HPDE6-E6E7 (cell line): ENCODE data around the gene KRT78.

Source experiments
- DNase-seq: peaks from one replicate; pipeline ENCODE4 v3.0.0; 2011; ENCODE audit warnings: missing footprints; ENCODE audit errors: extremely low spot score

KRT78 gene

DNA sequence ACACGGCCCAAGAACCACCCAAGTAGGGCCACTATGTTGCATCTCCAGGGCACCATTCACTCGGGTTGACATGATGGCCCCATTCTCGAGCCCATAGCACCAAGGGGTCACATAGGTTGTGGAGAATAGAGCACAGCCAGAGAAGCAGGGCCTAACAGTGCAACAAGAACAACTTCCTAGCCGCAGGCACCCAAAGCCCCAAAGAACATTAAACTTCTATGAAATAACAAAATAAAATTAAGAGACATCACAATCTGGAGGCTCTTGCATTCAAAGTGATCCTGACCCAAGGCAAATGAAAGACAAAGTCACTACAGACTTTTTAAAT is 36.8 kb downstream of the KRT78 start:
- no peak for DNase-seq

DNA sequence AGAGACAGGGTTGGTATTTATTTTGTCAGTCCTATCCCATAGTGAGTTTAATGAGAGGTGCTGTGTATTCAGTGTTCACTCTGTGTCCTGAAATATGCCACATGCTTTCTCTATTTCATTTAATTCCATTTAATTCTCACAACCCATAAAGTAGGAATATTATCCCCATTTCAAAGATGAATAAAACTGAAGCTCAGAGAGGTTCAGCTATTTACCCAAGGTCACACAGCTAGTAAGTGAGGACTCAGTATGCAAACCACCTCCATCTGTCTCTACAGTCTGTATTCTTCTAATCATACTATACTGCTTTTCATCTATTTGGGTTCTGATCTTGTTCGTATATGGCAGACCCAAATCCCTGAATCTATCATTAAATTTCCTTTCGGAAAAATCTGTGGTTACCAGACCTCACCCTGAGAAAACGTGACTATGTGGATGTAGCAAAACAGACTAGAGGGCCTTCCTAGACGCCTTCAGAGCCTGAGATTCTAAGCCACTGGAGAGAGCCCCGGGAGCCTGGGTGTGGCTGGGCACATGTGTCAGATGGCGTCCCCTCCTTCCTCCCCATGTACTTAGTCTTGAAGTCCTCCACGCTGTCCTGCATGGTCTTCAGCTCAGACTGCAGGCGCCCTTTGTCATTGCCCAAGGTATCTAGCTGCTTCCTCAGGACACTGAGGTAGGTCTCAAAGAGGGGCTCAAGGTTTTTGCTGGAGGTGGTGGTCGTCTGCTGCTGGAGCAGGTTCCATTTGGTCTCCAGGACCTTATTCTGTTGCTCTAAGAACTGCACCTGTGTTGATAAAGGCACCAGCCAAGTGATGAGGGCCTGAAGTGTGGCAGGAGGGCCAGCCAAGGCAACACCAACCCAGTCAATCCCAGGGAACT is 37.4 kb downstream of the KRT78 start:
- no peak for DNase-seq

GRCh38 chr12:52810554-52810953 is 38.2 kb downstream of the KRT78 start:
- no peak for DNase-seq

DNA sequence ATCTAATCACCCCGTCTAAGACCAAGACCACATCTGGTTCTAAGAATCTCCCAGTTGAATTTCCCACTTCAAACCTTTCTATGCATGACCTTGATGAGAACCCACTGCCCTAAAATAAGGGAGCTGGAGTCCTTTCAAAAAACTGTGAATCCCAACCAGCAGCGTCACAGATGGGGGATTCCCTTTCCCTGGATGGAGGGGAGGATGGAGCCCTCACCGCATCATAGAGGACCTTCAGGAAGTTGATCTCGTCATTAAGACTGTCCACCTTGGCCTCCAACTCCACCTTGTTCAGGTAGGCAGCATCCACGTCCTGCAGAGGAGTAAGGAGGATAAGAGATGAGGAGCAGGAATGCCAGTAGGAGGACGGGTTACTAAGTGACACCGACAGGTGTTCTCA is 39.6 kb downstream of the KRT78 start:
- DNase-seq, result no peak

DNA sequence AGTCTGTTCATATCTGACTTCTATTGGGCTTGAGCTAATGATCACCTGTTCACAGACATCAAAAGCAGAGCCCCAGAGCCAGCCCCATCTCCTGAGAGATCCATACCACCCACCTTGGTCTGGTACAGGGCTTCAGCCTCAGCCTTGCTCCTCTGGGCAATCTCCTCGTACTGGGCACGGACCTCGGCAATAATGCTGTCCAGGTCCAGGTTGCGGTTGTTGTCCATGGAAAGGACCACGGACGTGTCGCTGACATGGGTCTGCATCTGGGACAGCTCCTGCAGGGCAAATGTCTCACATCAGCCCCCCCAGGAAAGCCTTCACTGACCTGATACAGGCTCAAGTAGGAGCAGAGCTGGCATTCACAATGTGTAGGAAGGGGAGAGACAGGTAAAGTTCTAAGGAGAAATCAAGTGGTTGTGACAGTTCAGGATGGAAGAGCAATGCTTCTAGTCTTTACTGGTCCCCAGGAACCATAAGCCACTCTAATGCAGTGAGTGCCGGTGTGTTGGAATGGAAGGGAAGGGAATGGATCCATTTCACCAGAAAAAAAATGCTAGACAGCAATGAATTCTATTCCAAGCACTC is 40.1 kb downstream of the KRT78 start:
- no peak for DNase-seq

DNA sequence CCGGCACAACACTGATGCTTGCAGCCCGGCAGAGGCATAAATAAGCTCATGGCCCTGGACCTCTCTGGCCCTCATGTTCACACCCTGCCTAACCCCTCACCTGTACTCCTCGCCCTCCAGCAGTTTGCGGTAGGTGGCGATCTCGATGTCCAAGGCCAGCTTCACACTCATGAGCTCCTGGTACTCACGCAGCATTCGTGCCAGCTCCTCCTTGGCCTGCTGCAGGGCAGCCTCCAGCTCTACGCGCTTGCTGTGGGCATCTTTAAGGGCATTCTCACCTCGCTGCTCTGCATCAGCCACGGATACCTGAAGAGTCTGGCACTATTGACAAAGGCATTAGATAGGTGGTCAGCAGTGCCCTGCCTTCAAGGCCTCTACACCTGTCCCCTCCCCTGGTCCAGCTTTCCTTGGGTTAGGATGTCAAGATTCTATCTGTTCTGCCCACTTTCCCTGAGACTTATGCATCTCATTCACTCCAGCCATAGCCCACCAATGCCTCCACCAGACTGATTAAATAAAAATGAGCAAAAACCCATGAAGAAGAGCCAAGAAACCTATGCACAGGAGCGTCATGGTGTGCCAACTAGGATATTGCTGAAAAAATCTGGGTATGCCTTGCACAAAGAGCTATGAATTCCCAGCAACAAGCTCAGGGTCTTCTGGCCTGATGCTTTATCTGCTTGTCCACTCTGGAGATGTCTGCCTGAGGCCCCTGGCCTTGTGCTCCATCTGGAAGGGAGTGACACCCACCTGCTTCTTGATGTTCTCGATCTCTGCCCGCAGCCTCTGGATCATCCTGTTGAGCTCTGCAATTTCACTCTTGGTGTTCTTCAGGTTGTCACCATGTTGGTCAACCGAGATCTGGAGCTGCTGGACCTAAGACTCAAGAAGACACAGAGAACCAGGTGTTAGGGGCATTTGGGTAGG is 41.0 kb downstream of the KRT78 start:
- no peak for DNase-seq

GRCh38 chr12:52806821-52807543 is 41.8 kb downstream of the KRT78 start:
- no peak for DNase-seq

GRCh38 chr12:52806169-52806811 is 42.5 kb downstream of the KRT78 start:
- no peak for DNase-seq

DNA sequence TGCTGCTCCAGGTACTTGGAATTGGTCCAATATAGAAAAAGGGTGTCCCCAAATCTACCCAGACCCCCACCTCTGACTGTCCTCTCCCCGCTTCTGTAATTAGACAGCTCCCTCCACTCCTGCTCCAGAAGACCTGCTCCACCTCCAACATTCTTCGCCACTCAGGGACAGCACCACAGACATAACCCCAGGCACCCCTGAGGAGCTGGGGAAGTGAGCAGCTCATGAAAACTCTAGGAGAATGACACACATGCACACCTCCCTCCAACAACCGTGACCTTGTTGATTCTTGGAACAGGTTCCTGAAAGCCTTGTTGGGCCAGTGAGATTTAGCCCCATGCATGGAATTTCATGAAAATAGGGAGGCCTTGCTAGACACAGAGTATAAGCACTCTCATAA is 43.1 kb downstream of the KRT78 start:
- DNase-seq, result no peak

GRCh38 chr12:52805000-52805399 is 43.8 kb downstream of the KRT78 start:
- no peak for DNase-seq

GRCh38 chr12:52802442-52802841 is 46.4 kb downstream of the KRT78 start:
- DNase-seq, result no peak

GRCh38 chr12:52801773-52802172 is 47.0 kb downstream of the KRT78 start:
- DNase-seq, result no peak

DNA sequence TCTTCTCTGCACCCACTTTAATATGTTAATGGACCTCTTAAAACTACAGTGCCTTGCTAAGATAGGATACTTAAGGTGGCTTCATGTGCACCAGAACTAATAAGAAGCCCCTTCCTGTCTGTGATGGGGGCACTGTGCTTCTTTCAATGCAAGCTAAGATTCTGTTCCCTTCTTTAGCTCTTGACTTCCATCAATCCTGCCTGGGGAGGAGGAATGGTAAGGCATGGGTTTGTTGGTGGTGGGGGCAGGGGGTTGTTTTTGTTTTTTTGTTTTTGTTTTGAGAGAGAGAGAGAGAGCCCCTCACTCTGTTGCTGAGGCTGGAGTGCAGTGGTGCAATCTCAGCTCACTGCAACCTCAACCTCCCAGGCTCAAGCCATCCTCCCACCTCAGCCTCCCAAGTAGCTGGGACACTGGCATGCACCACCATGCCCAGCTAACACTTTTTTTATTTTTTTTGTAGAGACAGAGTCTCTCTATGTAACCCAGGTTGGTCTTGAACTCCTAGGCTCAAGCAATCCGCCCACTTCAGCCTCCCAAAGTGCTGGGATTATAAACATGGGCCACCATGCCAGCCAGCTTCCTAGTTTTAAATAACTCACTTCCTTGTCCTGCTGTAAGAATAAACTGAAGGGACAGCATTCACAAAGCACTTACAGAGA is 48.4 kb downstream of the KRT78 start:
- DNase-seq, result no peak

GRCh38 chr12:52799505-52800211 is 49.1 kb downstream of the KRT78 start:
- no peak for DNase-seq

DNA sequence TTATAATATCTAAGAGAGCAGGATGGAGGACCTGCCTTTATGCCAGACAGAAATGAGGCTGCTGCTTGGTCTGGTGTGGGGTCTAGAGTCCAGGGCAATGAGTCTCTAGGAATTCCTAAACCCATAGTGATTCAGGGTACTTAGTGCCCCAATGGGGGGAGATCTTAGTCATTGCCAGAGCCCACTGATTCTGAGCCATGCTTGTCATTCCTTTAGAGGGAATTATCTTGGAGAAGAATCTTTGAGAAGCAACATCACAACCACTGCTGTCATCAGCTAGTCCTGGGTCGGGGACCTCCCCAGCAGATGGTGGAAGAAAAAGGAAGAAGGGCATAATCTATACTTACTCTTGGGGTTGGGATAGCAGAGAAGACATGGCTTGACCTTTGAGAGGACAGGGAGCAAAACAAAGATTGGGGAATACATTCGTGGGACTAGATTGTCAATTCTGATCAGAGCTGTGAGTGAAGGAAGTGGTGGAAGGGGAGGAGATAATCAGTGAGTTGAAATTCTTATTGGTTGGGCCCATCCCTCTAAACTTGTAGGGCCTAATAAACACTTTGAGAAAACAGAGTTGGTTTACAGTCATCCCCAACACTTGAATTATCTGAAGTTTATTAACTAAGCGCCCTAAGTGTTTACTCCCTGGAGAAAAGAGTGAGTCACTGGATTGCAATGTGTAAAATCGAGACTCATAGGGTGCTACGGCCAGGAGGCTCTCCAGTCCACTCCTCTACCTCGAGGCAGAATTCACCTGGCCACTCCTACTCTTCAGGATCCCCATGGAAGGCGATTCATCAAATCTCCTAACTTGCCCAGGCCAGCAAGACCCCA is 49.9 kb downstream of the KRT78 start:
- DNase-seq, result peak; percentile 71

DNA sequence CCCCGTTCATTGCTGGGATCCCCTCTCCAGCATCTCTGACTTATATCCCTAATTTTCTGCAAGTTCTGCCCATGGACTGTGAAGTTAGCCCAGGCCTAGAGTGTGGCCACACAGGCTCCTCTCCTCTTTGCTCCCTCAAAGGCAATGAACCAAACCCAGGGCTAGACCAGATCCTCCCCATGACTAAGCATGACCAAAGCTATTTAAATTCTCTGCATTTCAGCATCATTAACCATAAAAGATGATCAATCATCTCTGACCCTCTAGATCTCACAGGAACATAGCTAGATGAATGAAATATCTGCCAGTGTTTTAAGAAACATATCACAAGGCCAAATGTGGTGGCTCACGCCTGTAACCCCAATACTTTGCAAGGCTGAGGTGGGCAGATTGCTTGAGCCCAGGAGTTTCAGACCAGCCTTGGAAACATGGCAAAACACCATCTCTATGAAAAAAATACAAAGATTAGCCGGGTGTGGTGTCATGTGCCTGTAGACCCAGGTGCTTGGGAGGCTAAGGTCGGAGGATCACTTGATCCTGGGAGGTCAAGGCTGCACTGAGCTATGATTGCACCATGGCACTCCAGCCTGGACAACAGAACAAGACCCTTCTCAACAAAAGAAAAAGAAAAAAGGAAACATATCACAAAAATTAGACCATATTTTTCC is 50.7 kb downstream of the KRT78 start:
- DNase-seq, result peak; percentile 25

DNA sequence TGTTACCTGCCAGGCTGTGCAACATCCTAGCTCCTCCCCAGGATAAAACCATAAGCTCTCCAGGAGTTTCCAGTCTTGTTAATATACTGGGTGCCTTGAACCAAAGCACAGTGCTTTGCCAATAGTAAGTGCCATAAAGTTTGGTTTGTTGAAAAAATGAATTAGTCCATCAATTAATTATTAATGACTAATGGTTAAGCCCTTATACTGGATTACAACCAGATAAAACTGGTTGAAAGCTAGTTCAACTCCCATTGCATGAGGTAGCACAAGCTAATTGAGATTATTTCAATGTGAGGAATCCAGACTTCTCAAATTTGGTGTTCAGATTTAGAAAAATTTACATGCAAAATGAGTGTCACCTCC is 51.3 kb downstream of the KRT78 start:
- DNase-seq, result no peak

DNA sequence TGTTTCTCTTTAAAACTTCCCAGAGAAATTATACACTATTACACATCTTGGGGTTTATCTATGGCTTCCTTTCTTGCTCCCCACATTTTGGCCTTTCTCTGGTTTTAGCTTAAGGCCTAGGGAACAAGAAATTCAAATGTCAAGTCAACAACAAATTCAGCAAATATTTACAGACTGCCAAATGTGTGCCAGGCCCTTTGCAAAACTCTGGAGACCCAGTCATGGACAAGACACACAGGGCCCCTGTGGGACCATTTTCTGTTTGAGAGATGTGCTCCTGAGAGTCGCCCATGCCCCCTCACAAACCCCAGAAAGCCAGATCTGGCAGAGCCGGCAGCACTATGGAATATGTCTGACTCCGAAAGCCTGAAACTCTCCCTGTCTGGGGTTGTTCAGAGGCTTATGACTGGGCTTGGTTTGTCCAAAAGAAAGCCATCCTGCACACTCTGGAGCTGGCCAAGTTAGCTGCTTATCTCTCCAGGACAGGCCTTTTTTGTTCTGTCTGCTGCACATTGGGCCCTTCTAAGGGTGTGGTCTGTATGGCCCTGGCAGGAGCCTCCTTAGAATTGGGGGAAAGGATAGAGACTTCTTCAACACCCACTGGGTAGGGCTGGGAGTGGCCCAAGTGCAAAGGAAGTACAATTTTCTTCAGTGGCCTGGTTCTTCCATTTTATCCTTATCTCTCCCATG is 51.8 kb downstream of the KRT78 start:
- no peak for DNase-seq
